AG10803 (cell line): ENCODE measurements around the gene OR6K2.
"Not testable (repeated sequence)": the region's sequence is repeated elsewhere in the genome, so short reads cannot be mapped to it uniquely, and the experiment has no call there.

Source experiments
- DNase-seq: peaks from one replicate; pipeline ENCODE4 v3.0.0; 2010; ENCODE audit warnings: low read depth
- H3K4me3 ChIP-seq: 2 replicates; pipeline ENCODE4 v1.5.1; 2011; ENCODE audit warnings: mild to moderate bottlenecking, low read length, control low read depth
- CTCF ChIP-seq: conservative IDR thresholded peaks from 2 replicates; pipeline ENCODE4 v1.5.1; 2011; ENCODE audit warnings: mild to moderate bottlenecking, low read length, control low read depth, inconsistent platforms

Gene OR6K2

GRCh38 chr1:158694596-158694995 is 5.9 kb downstream of the OR6K2 start:
- DNase-seq, result no peak
- H3K4me3 ChIP-seq, result no peak overlapping the region
- TF ChIP-seq CTCF, result no peak

- TF ChIP-seq CTCF, result no peak
- DNase-seq, result no peak
- no peak overlapping the region for H3K4me3 ChIP-seq
Observed at GRCh38 chr1:158692356-158692755, 8.1 kb downstream of the OR6K2 start.

GRCh38 chr1:158691907-158692306 is 8.5 kb downstream of the OR6K2 start:
- no peak overlapping the region for H3K4me3 ChIP-seq
- DNase-seq, result no peak
- no peak for TF ChIP-seq CTCF

- not testable (repeated sequence) for H3K4me3 ChIP-seq, DNase-seq
Observed at GRCh38 chr1:158691149-158691548, 9.3 kb downstream of the OR6K2 start.

GRCh38 chr1:158689875-158690274 is 10.6 kb downstream of the OR6K2 start:
- DNase-seq, result no peak
- no peak for TF ChIP-seq CTCF
- no peak overlapping the region for H3K4me3 ChIP-seq

GRCh38 chr1:158689110-158689509 is 11.3 kb downstream of the OR6K2 start:
- no peak overlapping the region for H3K4me3 ChIP-seq
- no peak for TF ChIP-seq CTCF
- DNase-seq, result no peak

- H3K4me3 ChIP-seq, DNase-seq: not testable (repeated sequence)
Observed at GRCh38 chr1:158688343-158688742, 12.1 kb downstream of the OR6K2 start.

GRCh38 chr1:158687037-158687436 is 13.4 kb downstream of the OR6K2 start:
- no peak for TF ChIP-seq CTCF
- H3K4me3 ChIP-seq, result no peak overlapping the region
- no peak for DNase-seq
